Breast epithelium (tissue), 4 donors: ENCODE results near the gene MDFI. TPM values are rescaled to one million over a fixed set of nuclear protein-coding genes. Genes with fewer than 3 reads are reported as not detected.

Experiments used
- DNase-seq, 2 donors: peaks; one replicate each; pipeline ENCODE4 v3.0.0-alpha.2; 2019; ENCODE audit warnings: low spot score in 2 of 2
- H3K27ac ChIP-seq, 2 donors: fragments of 200-600 bp; sonication (generic) in 1 of 2; one replicate each; pipeline ENCODE4 v1.5.1; 2016 to 2019; ENCODE audit warnings: mild to moderate bottlenecking in 1 of 2
- H3K27me3 ChIP-seq, 2 donors: fragments of 200-600 bp; sonication (generic) in 1 of 2; one replicate each; pipeline versions ENCODE4 v1.5.1 to v1.6.0; 2017 to 2019; ENCODE audit warnings: control low read depth in 1 of 2, mild to moderate bottlenecking in 1 of 2
- H3K36me3 ChIP-seq: fragments of 200-600 bp; one replicate; pipeline ENCODE4 v1.5.1; 2019
- H3K4me1 ChIP-seq, 2 donors: fragments of 200-600 bp; sonication (generic); one replicate each; pipeline ENCODE4 v1.5.1; 2016 to 2019; ENCODE audit warnings: control low read depth in 1 of 2
- H3K4me3 ChIP-seq, 3 donors: fragments of 200-600 bp; sonication (generic); 1 replicate in 2 of 3; 2 replicates in 1 of 3; pipeline ENCODE4 v1.5.1; 2016 to 2019; ENCODE audit warnings: mild to moderate bottlenecking in 3 of 3, moderate library complexity in 2 of 3
- H3K9me3 ChIP-seq, 2 donors: fragments of 200-600 bp; sonication (generic) in 1 of 2; one replicate each; pipeline ENCODE4 v1.5.1; 2016 to 2019; ENCODE audit warnings: control low read depth in 1 of 2
- CTCF ChIP-seq, 3 donors: fragments of 450-650 bp; IDR thresholded peaks; one replicate each; pipeline ENCODE4 v1.5.1; 2016 to 2017; ENCODE audit warnings: antibody characterized with exemption in 3 of 3, mild to moderate bottlenecking in 3 of 3, moderate library complexity in 3 of 3
- POLR2A ChIP-seq: fragments of 450-650 bp; IDR thresholded peaks from one replicate; pipeline ENCODE4 v1.6.1; 2016; ENCODE audit warnings: antibody characterized with exemption, mild to moderate bottlenecking, moderate library complexity
- POLR2AphosphoS5 ChIP-seq, 3 donors: sonication (generic); formaldehyde crosslinking; IDR thresholded peaks; one replicate each; pipeline ENCODE4 v1.6.1; 2017; ENCODE audit warnings: antibody characterized with exemption in 3 of 3
- intact Hi-C: fragments of 100-400 bp; cut with DNase I; formaldehyde crosslinking; loops from one replicate; pipeline ENCODE4 v1.15.1; 2023; ENCODE audit warnings: low total_unique reads
- total RNA-seq, 3 donors: library from RNA; depleted of rRNA; stranded (reverse); fragments of >200 nt; gene quantifications; one replicate each; pipeline ENCODE4 v1.1.0, GENCODE V29; 2016

The MDFI gene
- total RNA-seq, 3 donors from 2014 or later: 26.7 to 75.8 (median 36.1) TPM

GRCh38 chr6:41655176-41655575 is 16.9 kb downstream of the MDFI start:
- DNase-seq: no peak
- Histone ChIP-seq H3K9me3 (no peaks in the 10 kb centered on the region), H3K27ac (no peak overlapping the region), H3K4me3 (no peak overlapping the region), H3K36me3 (no peaks in the 10 kb centered on the region), H3K27me3 (peaks cover 0 to 2% of the 10 kb centered on the region in 2 donors), H3K4me1 (no peaks in the 10 kb centered on the region)
- intact Hi-C loops: no loop called here
- TF ChIP-seq POLR2AphosphoS5 (IDR thresholded peaks at IDR 0.05) (no peak), CTCF (IDR thresholded peaks at IDR 0.05) (no peak), POLR2A (no peak)

GRCh38 chr6:41655646-41656001 is 17.4 kb downstream of the MDFI start:
- intact Hi-C loops: no loop called here

GRCh38 chr6:41656002-41656691 is 17.9 kb downstream of the MDFI start:
- no peak for DNase-seq
- Histone ChIP-seq H3K27me3 (peaks cover 0 to 3% of the 10 kb centered on the region in 2 donors), H3K36me3 (no peaks in the 10 kb centered on the region), H3K27ac (no peak overlapping the region), H3K4me3 (no peak overlapping the region), H3K9me3 (no peaks in the 10 kb centered on the region), H3K4me1 (no peaks in the 10 kb centered on the region)
- TF ChIP-seq CTCF (IDR thresholded peaks at IDR 0.05): no peak
- intact Hi-C loops: no loop called here

More at GRCh38 chr6:41655646-41656001, 17.4 kb downstream of the MDFI start:
- Histone ChIP-seq H3K36me3 (no peaks in the 10 kb centered on the region), H3K27me3 (peaks cover 0 to 3% of the 10 kb centered on the region in 2 donors), H3K4me3 (no peak overlapping the region), H3K27ac (no peak overlapping the region), H3K4me1 (no peaks in the 10 kb centered on the region), H3K9me3 (no peaks in the 10 kb centered on the region)
- TF ChIP-seq POLR2AphosphoS5 (IDR thresholded peaks at IDR 0.05): no peak
- TF ChIP-seq POLR2A: no peak
- no peak for TF ChIP-seq CTCF (IDR thresholded peaks at IDR 0.05)
- no peak for DNase-seq

GRCh38 chr6:41657131-41658094 is 19.1 kb downstream of the MDFI start:
- Histone ChIP-seq H3K27me3 (peaks cover 0 to 3% of the 10 kb centered on the region in 2 donors), H3K27ac (no peak overlapping the region), H3K4me1 (no peaks in the 10 kb centered on the region), H3K4me3 (no peak overlapping the region), H3K36me3 (no peaks in the 10 kb centered on the region), H3K9me3 (no peaks in the 10 kb centered on the region)
- TF ChIP-seq CTCF (IDR thresholded peaks at IDR 0.05) (no peak), POLR2AphosphoS5 (IDR thresholded peaks at IDR 0.05) (no peak), POLR2A (no peak)
- DNase-seq: no peak
- intact Hi-C loops: no loop called here

GRCh38 chr6:41658636-41659035 is 20.4 kb downstream of the MDFI start:
- Histone ChIP-seq H3K27me3 (peaks cover 0 to 3% of the 10 kb centered on the region in 2 donors), H3K27ac (no peak overlapping the region), H3K36me3 (no peaks in the 10 kb centered on the region), H3K4me1 (no peaks in the 10 kb centered on the region), H3K4me3 (no peak overlapping the region), H3K9me3 (no peaks in the 10 kb centered on the region)
- no peak for TF ChIP-seq CTCF (IDR thresholded peaks at IDR 0.05)
- no peak for TF ChIP-seq POLR2AphosphoS5 (IDR thresholded peaks at IDR 0.05)
- no peak for TF ChIP-seq POLR2A
- intact Hi-C loops: no loop called here
- DNase-seq: no peak
